Measurements from ENCODE around the gene ARL4A. TPM values are rescaled to one million over a fixed set of nuclear protein-coding genes. Genes with fewer than 3 reads are reported as not detected.

The ARL4A gene
- total and polyA plus RNA-seq, 10 of the 15 experiments (the other 5 are each of a cell fraction or from before 2014, with no cell fraction given): 0.35 to 4.6 (median 2.7) TPM

GRCh38 chr7:12725575-12726316, 38.3 kb downstream of the ARL4A start (continued):
- TF ChIP-seq REST (IDR thresholded peaks at IDR 0.05; ENCODE audit: low read depth, low read length) (no peak), EP300 (IDR thresholded peaks at IDR 0.05; ENCODE audit: borderline replicate concordance in 1 of 2, control insufficient read depth in 1 of 2, low read depth in 2 of 2, low read length in 2 of 2) (no peak), ZNF592 (IDR thresholded peaks at IDR 0.05) (no peak), PAX8 (IDR thresholded peaks at IDR 0.05) (no peak), CEBPB (IDR thresholded peaks at IDR 0.05; ENCODE audit: borderline replicate concordance in 1 of 2, low read depth in 2 of 2, low read length in 2 of 2) (no peak), KDM1A (IDR thresholded peaks at IDR 0.05; ENCODE audit: borderline replicate concordance) (no peak), SUPT20H (IDR thresholded peaks at IDR 0.05; ENCODE audit: borderline replicate concordance, control insufficient read depth, low read depth, low read length) (no peak)
